ENCODE data around the gene PRR30. TPM values are rescaled to one million over a fixed set of nuclear protein-coding genes. Genes with fewer than 3 reads are reported as not detected.
"Not testable (repeated sequence)": the region's sequence is repeated elsewhere in the genome, so short reads cannot be mapped to it uniquely, and the experiment has no call there.

PRR30 gene
- total RNA-seq, 4 donors from 2014 or later = not detected

DNA sequence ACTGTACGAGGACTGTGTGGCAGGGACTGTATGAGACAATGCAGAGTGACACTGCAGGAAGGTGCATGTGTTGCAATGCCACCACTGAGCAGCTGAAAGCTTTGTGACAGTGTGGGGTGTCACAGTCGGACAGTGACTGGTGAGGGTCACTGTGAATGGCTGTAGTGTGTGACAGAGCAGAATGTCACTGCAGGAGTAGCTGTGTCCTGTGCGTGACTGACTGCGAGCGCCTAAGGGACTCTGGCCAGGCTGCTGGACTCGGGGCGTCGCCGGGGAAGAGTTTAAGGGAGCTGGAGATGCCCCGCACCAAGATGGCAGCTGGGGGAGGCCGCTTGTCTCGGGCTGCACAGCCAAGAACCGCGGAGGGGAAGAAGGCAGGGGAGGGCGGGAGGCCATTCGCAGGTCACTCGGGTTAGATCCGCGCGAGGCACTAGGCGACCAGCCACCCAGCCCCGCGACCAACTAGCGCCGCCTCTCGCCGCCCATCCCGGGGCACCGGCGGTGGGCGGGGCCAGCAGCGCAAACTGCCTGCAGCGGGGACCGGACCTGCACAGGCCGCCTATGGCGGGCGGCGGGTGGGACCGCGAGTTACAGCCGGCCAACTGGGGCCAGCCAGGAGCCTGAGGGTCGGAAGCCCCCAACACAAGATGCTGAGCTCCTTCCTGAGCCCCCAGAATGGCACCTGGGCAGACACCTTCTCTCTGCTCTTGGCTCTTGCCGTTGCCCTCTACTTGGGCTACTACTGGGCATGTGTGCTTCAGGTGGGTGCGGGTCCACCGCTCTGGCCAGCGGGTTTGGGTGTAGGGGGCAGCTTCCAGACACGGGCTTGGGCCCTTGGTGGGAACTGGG is 15.7 kb downstream of the PRR30 start, which contains the start of gene ABHD1:
ABHD1 (plus strand) TSS at position 514 of the 849 bp plus-strand sequence; CDS start at position 648, 134 bp downstream.
- Histone ChIP-seq H3K27me3 (no peaks in the 10 kb centered on the region), H3K36me3 (no peaks in the 10 kb centered on the region), H3K27ac (peak within 1 kb of the TSS; percentile 2 to 66 (median 28)), H3K9me3 (no peaks in the 10 kb centered on the region), H3K4me1 (peaks cover under 1 to 21% (median 5%) of the 10 kb centered on the region in 4 donors), H3K4me3 (peak within 1 kb of the TSS; percentile 40 to 70 (median 64))
- peak; percentile 65 to 89 (median 83) for DNase-seq
- TF ChIP-seq, protein P1, sequence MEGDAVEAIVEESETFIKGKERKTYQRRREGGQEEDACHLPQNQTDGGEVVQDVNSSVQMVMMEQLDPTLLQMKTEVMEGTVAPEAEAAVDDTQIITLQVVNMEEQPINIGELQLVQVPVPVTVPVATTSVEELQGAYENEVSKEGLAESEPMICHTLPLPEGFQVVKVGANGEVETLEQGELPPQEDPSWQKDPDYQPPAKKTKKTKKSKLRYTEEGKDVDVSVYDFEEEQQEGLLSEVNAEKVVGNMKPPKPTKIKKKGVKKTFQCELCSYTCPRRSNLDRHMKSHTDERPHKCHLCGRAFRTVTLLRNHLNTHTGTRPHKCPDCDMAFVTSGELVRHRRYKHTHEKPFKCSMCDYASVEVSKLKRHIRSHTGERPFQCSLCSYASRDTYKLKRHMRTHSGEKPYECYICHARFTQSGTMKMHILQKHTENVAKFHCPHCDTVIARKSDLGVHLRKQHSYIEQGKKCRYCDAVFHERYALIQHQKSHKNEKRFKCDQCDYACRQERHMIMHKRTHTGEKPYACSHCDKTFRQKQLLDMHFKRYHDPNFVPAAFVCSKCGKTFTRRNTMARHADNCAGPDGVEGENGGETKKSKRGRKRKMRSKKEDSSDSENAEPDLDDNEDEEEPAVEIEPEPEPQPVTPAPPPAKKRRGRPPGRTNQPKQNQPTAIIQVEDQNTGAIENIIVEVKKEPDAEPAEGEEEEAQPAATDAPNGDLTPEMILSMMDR (IDR thresholded peaks at IDR 0.05) = peak in 2 of 6 experiments; percentile 12 to 15
- peak in 1 of 2 donors; percentile 35 for TF ChIP-seq POLR2A (IDR thresholded peaks at IDR 0.05)

DNA sequence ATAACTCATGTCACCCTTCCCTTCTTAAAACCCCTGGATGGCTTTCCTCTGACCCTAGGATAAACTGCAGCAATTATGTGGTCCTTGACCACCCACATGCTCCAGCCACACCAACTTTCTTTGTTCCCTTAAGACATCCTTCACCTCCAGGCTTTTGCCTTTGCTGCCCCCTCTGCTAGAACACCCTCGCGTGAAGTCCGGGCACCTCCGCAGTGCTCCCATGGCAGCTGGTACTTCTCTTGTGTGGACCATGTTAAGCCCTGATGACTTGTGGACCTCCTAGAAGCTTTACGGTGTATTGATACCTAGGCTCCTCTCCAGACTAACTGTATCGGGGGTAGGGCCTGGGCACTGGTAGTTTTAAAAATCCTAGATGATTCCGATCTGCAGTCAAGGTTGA is 16.4 kb downstream of the PRR30 start:
- no peak for DNase-seq
- H3K4me3 ChIP-seq = peak overlapping the region in 3 of 4 donors; percentile 40 to 68 (median 61)
- H3K9me3 ChIP-seq = no peaks in the 10 kb centered on the region
- H3K27ac ChIP-seq = peak overlapping the region in 1 of 4 donors; percentile 42
- TF ChIP-seq POLR2A (IDR thresholded peaks at IDR 0.05) = no peak
- TF ChIP-seq, protein P1 (IDR thresholded peaks at IDR 0.05) = no peak
- H3K4me1 ChIP-seq = peaks cover 4 to 28% (median 6%) of the 10 kb centered on the region in 4 donors
- H3K27me3 ChIP-seq = peaks cover 0 to 2% of the 10 kb centered on the region in 2 donors
- no peaks in the 10 kb centered on the region for H3K36me3 ChIP-seq

DNA sequence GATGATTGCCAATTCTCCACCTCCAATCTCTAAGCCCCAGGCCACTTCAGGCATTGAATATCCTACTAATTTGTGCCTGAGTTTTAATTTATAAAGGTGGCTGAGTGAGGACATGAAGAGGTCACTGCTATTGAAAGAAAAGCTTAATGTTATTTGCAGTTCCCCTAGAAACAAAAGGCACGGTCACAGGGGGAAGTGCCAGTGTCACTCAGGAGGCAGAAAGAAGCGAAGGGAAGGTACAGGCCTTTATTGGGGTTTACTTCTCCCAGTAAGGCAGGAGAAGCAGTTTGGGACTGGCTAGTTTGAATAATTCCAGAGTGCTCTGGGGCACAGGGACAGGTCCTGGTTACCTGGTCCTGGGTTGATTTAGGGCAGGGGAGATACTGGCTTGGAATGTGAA is 17.3 kb downstream of the PRR30 start:
- peaks cover 4 to 28% (median 6%) of the 10 kb centered on the region in 4 donors for H3K4me1 ChIP-seq
- H3K9me3 ChIP-seq = no peaks in the 10 kb centered on the region
- no peak overlapping the region for H3K4me3 ChIP-seq
- no peak for DNase-seq
- H3K27ac ChIP-seq = no peak overlapping the region
- peaks cover 0 to 5% of the 10 kb centered on the region in 2 donors for H3K27me3 ChIP-seq
- H3K36me3 ChIP-seq = no peaks in the 10 kb centered on the region
- TF ChIP-seq, protein P1 (IDR thresholded peaks at IDR 0.05) = no peak
- no peak for TF ChIP-seq POLR2A (IDR thresholded peaks at IDR 0.05)

DNA sequence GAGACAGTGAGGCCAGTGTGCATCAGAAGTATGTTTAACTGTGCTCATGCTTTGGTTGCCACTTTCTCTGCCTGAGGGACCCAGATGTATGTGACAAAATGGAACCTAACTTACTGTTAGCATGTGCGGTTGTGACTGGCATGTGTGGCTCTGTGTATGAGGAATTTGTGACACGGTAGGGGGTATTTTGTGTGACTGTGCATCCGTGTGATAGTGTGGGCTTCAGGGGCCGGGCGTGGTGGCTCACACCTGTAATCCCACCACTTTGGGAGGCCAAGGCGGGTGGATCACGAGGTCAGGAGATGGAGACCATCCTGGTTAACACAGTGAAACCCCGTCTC is 19.9 kb downstream of the PRR30 start:
- Histone ChIP-seq H3K4me1 (peaks cover 4 to 28% (median 6%) of the 10 kb centered on the region in 4 donors), H3K4me3 (peak overlapping the region in 1 of 4 donors; percentile 47)
- H3K36me3 ChIP-seq, DNase-seq, H3K27me3 ChIP-seq, H3K9me3 ChIP-seq, H3K27ac ChIP-seq: not testable (repeated sequence)

DNA sequence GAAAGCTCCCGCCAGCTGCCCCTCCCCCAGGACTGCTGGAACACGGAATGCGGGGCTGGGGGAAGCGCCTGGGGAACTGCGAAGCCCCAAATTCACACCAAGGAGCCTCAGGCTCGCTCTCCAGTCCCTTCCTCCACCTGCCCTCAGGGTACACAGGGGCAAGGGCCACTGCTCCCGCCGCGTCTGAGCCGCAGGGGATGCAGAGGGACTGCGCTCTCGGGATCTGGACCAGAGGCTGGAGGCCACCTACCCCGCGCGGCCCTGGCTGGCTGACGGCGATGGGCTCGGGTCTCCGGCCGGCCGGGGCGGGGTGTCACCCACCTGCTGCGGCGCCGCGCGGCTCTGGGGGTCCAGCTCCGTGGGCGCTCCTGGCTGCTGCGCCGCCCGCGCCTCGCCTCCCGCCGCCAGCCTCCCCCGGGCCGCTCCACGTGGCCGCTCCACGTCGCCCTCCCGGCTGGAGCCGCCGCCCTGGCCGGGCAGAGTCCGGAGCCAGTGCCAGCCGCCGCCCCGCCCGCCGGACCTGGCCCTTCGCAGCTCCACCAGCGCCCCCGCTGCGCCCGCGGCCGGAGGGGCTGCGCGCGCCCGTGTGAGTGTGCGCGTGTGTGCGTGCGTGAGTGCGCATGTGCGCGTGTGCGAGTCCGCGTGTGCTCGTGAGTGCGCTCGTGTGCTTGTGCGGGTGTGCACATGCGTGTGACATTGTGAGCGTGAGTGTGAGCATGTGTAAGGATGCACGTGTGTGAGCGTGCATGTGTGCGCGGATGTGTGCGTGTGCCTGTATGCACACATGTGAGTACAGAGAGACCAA is 20.5 kb downstream of the PRR30 start, which contains the start of gene CGREF1:
CGREF1 (minus strand) TSS at position 604 of the 805 bp plus-strand sequence. CDS start 14,762 bp downstream, outside the sequence.
- Histone ChIP-seq H3K27ac (no peak within 1 kb of the TSS), H3K4me3 (peak within 1 kb of the TSS; percentile 13 to 55 (median 46)), H3K36me3 (no peaks in the 10 kb centered on the region), H3K4me1 (peaks cover 4 to 24% (median 6%) of the 10 kb centered on the region in 4 donors), H3K27me3 (peaks cover 0 to 5% of the 10 kb centered on the region in 2 donors), H3K9me3 (no peaks in the 10 kb centered on the region)
- TF ChIP-seq POLR2A (IDR thresholded peaks at IDR 0.05) = no peak
- TF ChIP-seq, protein P1 (IDR thresholded peaks at IDR 0.05) = peak in 1 of 6 experiments; percentile 8
- DNase-seq = peak in 2 of 3 donors; percentile 61 to 70

Data from Peyer's patch (tissue), 4 donors.